ENCODE results near the gene AHCY.
"Not testable (repeated sequence)": the region's sequence is repeated elsewhere in the genome, so short reads cannot be mapped to it uniquely, and the experiment has no call there.

Gene AHCY

DNA sequence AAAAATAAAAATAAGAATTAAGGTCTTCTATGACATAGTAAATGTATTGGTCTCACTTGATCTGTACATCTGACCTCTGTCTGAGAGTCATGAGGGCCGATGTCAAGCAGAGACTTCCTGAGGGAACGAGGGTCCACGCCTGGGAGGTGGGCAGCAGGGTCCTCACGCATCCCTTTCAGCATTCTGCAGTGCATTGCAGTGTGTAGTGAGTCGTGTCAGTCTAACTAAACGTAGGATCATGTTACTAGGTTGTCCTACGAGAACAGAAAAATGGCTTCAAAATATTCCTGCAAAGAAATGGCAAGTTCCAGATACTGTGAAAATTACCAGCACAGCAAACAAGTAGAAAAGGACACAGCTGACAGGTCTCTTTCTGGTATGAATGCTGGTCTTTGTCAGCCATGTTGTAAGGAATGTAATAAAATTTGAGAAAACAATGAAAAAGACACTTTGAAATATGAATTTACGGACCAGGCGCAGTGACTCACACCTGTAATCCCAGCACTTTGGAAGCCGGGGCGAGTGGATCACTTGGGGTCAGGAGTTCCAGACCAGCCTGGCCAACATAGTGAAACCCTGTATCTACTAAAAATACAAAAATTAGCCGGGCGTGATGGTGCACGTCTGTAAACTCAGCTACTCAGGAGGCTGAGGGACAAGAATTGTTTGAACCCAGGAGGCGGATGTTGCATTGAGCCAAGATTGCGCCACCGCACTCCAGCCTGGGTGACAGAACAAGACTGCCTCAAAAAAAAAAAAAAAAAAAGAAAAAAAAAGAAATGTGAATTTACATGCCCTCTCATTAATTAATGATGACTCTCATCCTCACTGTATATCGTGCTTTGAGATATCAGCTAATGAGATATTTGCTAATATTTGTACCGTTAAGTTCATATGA lies 2.4 kb upstream of the AHCY start:
- no peak overlapping the region for H3K27ac ChIP-seq
- no peak for TF ChIP-seq ZFX (IDR thresholded peaks at IDR 0.05)
- no peak for TF ChIP-seq CTCF (conservative IDR thresholded peaks at IDR 0.05)

GRCh38 chr20:34302312-34302722 lies 838 bp downstream of the AHCY start:
- peak overlapping the region; percentile 93 for H3K27ac ChIP-seq
- TF ChIP-seq ZFX (IDR thresholded peaks at IDR 0.05), result no peak

DNA sequence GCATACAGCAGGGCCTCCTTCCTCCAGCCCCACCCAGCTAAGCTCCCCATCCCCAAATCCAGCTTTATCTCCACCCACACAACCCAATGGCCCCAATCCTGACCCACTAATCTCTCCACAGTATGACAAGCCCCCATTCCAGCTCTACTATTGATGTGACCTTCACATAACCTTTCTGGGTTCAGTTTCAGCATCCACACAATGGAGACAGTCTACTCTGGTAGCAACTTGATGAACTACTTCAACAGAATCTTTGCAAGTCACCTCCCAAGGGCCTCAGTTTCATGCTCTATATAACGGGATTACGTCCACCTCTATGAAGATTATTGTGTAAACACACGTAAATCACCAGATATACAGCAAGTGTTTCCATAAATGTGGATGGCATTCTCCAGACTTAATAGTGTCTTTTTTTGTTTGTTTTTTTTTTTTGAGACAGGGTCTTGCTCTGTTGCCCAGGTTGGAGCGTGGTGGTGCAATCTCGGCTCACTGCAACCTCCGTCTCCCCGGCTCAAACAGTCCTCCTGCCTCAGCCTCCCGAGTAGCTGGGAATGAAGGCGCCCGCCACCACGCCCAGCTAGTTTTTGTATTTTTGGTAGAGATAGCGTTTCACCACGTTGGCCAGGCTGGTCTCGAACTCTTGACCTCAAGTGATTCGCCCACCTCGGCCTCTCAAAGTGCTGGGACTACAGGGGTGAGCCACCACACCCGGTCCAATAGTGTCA lies 1.4 kb downstream of the AHCY start:
- H3K27ac ChIP-seq, result peak overlapping the region; percentile 93
- TF ChIP-seq CTCF (conservative IDR thresholded peaks at IDR 0.05) (no peak), ZFX (IDR thresholded peaks at IDR 0.05) (no peak)

GRCh38 chr20:34300809-34301586 lies 2.2 kb downstream of the AHCY start:
- peak overlapping the region; percentile 93 for H3K27ac ChIP-seq
- TF ChIP-seq CTCF (conservative IDR thresholded peaks at IDR 0.05) (no peak), ZFX (IDR thresholded peaks at IDR 0.05) (no peak)

DNA sequence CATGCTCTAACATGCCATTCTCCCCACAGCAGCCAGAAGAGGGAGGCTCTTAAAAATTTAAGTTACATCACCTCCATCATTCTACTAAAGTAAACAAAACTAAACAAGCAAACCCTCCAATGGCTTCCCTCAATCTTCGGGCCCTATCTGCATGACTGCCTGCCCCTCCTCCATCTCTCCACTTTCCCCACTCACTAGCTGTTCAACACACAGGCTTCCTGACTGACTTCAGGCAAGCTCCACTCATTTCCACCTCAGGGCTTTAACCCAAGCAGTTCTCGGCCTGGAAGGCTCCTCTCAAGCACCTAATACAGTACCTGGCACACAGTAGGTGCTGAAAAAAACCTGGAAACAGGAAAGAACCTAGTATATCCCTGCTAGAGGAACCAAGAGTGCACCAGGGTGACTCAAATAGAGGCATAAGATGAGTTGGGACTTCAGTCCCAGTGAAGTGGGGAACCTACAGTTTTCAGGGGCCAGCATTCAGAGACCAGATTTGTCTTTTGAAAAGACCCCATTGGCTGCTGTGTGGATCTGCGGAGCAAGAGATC lies 2.8 kb downstream of the AHCY start:
- peak overlapping the region; percentile 93 for H3K27ac ChIP-seq
- TF ChIP-seq ZFX (IDR thresholded peaks at IDR 0.05) (no peak), CTCF (conservative IDR thresholded peaks at IDR 0.05) (no peak)

GRCh38 chr20:34299556-34300255 lies 3.4 kb downstream of the AHCY start:
- peak overlapping the region; percentile 93 for H3K27ac ChIP-seq
- TF ChIP-seq CTCF (conservative IDR thresholded peaks at IDR 0.05) (no peak), ZFX (IDR thresholded peaks at IDR 0.05) (no peak)

DNA sequence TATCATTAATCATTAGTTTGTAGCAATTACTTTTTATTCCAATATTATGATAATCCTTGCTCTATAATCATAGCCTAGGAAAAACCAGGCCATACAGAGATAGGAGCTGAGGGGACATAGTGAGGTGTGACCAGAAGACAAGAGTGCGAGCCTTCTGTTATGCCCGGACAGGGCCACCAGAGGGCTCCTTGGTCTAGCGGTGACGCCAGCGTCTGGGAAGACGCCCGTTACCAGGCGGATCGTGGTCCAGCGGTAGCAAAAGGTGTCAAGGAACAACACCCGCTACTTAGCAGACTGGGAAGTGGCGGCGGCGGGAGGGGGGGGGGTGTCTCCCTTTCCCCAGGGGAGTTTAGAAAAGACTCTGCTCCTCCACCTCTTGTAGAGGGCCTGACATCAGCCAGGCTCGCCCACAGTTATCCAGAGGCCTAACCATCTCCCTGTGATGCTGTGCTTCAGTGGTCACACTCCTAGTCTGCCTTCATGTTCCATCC lies 4.8 kb downstream of the AHCY start:
- not testable (repeated sequence) for H3K27ac ChIP-seq
